GM21528 (cell line): ENCODE data around the gene LEKR1.
A peak's percentile ranks its signal among the peaks of the same experiment; 100 is the strongest.
"Not testable (repeated sequence)": the region's sequence is repeated elsewhere in the genome, so short reads cannot be mapped to it uniquely, and the experiment has no call there.

Experiments
- ATAC-seq: cut with Tn5 transposase; IDR thresholded peaks from one replicate; pipeline ENCODE4 v1.9.1; 2021; ENCODE audit warnings: mild to moderate bottlenecking, moderate library complexity; ENCODE audit not compliant: unreplicated experiment, low FRiP score

LEKR1 gene

GRCh38 chr3:156897851-156898250 lies 71.7 kb downstream of the LEKR1 start:
- ATAC-seq: not testable (repeated sequence)

GRCh38 chr3:156898296-156898880 lies 72.2 kb downstream of the LEKR1 start:
- ATAC-seq: no peak

DNA sequence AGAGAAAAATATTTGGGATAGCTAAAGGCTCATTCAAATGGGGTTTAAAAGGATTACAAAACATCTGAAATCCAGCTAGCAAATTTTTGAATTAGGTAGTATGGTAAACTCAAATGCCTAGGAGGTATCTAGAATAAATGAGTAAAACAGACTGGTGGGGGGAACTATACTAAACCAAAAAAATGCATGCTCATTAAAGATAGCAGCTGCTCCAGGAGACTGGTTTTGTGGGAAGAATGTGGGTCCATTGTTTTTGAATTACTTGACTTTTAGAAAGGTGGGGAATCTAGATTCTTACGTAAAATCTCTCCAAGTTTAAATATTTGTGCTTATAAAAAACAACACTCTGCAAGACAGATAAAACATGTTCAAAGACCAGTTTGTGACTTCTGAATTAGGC lies 73.8 kb downstream of the LEKR1 start:
- no peak for ATAC-seq

- no peak for ATAC-seq
These were observed 76.8 kb downstream of the LEKR1 start for GRCh38 chr3:156902916-156903315.

DNA sequence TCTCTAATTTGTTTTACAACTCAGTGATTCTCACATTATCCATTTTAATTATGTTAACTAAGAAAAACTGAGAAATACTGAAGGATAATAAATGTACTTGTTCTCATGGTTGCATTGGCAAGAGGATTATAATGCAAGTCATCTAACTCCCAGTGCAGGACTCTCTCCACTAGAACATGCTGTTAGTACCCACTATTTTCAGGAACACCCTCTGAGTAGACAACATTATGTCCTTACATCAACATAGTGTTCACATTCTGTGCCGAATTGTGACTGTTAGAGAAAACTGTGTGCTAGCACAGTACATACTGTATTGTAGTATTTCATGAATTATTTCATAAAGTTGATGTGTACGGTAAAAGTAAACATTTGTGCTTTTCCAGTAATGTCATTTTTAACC lies 80.1 kb downstream of the LEKR1 start:
- no peak for ATAC-seq

DNA sequence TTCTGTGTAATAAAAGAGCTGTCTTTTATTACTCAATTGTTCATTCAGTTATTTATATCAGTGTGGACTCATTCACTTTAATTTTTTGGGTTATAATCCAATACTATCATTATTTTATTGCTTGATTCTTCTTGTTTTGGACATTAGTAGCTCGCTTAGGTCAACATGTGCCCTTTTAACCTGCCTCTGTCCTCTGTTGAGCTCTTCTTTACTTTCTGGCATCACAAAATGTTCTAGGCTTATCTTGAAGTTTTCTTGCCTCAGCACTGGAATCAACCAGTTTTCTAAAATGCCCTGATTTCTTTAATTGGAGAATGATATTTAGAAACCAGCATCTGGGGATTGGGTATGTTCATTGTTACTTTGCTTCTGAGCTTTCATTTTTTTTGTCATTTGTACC lies 82.2 kb downstream of the LEKR1 start:
- ATAC-seq: no peak

GRCh38 chr3:156910022-156910421 lies 83.9 kb downstream of the LEKR1 start:
- ATAC-seq: no peak

DNA sequence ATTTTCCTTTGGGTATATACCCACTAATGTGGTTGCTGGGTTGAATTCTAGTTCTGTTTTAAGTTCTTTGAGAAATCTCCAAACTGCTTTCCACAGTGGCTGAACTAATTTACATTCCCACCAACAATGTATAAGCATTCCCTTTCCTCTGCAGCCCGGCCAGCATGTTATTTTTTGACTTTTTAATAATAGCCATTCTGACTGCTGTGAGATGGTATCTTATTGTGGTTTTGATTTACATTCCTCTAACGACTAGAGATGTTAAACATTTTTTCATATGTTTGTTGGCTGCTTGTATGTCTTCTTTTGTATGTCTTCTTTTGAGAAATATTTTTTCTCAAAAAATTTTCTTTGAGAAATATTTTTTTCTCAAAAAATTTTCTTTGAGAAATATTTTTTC lies 84.7 kb downstream of the LEKR1 start:
- ATAC-seq: not testable (repeated sequence)

DNA sequence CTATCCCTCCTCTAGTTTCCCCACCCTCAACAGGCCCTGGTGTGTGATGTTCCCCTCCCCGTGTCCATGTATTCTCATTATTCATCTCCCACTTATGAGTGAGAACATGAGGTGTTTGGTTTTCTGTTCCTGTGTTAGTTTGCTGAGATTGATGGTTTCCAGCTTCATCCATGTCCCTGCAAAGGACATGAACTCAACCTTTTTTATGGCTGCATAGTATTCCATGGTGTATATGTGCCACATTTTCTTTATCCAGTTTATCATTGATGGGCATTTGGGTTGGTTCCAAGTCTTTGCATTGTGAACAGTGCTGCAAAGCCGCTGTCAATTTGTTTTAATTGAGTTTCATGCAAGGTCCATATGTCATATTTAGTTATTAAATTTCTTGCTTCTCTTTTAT lies 88.1 kb downstream of the LEKR1 start:
- not testable (repeated sequence) for ATAC-seq

- no peak for ATAC-seq
These were observed 89.2 kb downstream of the LEKR1 start for GRCh38 chr3:156915372-156915771.

GRCh38 chr3:156918746-156919145 lies 92.6 kb downstream of the LEKR1 start:
- ATAC-seq: no peak

GRCh38 chr3:156919818-156920217 lies 93.7 kb downstream of the LEKR1 start:
- no peak for ATAC-seq

DNA sequence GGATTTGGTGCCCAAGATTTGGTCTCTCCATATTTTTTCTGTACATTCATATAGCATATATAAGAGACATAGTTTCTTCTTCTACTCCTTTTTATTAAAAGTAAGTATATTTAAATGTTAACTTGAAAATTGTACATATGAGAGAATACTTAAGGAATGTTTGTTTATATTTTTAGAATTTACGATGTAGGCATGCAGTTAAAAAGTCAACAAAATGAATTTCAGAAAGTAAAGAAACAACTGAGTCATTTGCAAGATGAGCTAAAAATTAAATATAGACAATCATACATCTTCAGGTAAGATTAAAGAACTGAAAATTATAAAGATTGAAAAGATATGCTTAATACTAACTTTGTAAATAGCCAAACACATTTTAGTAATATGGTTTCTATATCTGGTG lies 94.2 kb downstream of the LEKR1 start:
- no peak for ATAC-seq

GRCh38 chr3:156923349-156923748 lies 97.2 kb downstream of the LEKR1 start:
- no peak for ATAC-seq

- ATAC-seq: no peak
These were observed 112.6 kb downstream of the LEKR1 start for GRCh38 chr3:156938724-156939123.

DNA sequence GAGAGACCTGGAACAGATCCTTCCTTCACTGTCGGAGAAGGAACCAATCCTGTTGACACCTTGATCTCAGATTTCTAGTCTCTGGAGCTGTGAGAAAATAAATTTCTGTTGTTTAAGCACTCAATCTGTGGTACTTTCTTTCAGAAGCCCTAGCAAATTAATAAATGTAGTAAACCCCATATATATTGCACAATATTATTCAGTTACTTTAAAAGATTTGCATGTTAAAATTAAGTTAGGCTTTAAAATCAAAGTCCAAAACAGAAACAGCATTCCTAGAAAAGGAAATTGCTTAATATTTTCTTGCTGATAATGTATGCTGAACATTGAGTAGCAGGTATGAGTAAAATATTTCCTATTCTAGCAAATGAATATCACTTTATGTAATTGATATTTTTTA lies 113.2 kb downstream of the LEKR1 start:
- ATAC-seq: no peak

GRCh38 chr3:156941311-156941710 lies 115.2 kb downstream of the LEKR1 start:
- ATAC-seq: no peak

- no peak for ATAC-seq
These were observed 122.5 kb downstream of the LEKR1 start for GRCh38 chr3:156948402-156949210.

- ATAC-seq: no peak
These were observed 125.9 kb downstream of the LEKR1 start for GRCh38 chr3:156952011-156952410.

GRCh38 chr3:156957715-156958114 lies 131.6 kb downstream of the LEKR1 start:
- peak; percentile 96 for ATAC-seq

- ATAC-seq: no peak
These were observed 136.9 kb downstream of the LEKR1 start for GRCh38 chr3:156963096-156963495.

DNA sequence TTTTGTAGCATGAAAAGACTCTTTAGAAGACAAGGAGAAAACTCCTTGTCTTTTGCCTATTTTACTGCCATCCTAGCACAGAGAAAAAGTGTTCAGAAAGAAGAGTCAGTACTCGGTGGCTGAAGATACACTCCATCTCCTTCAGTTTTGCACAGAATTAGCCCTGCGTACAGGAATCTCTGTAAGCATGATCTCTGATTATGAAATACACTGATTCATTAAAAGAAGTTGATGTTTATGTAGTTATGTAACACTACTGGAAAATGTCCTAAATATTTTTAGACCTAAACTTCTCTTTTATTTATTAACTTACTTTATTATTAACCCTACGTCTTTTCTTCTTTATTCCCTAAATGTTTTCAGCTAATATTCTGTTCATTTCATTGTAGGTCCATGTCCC lies 138.4 kb downstream of the LEKR1 start:
- ATAC-seq: no peak
